ENCODE data around the gene CDY1B.
"Not testable (repeated sequence)": the region's sequence is repeated elsewhere in the genome, so short reads cannot be mapped to it uniquely, and the experiment has no call there.

Gene CDY1B

GRCh38 chrY:24047919-24048318 is at the start of gene CDY1B:
TSS of gene CDY1B (minus strand) at chrY:24048019. CDS start at chrY:24047688, 331 bp downstream.
- DNase-seq (ENCODE audit: low spot score): not testable (repeated sequence)

- not testable (repeated sequence) for DNase-seq (ENCODE audit: low spot score)
Measured at GRCh38 chrY:24049525-24049924, 1.7 kb upstream of the CDY1B start.

- DNase-seq (ENCODE audit: low spot score): not testable (repeated sequence)
Measured at GRCh38 chrY:24043209-24043608, 4.6 kb downstream of the CDY1B start.

- DNase-seq (ENCODE audit: low spot score): not testable (repeated sequence)
Measured at GRCh38 chrY:24039008-24039718, 8.7 kb downstream of the CDY1B start.

GRCh38 chrY:24026212-24027103 is 21.4 kb downstream of the CDY1B start:
- DNase-seq (ENCODE audit: low spot score): not testable (repeated sequence)

Measured in AG08395 (cell line).